Activated CD8-positive, alpha-beta T cell treated with anti-CD3 and anti-CD28 coated beads for 36 hours (primary cell): ENCODE data around the gene TCOF1. TPM values are rescaled to one million over a fixed set of nuclear protein-coding genes. Genes with fewer than 3 reads are reported as not detected.

Experiments used
- ATAC-seq: fragments of 200-7000 bp; cut with Tn5 transposase; one replicate; pipeline ENCODE4 v1.10.0; 2021; ENCODE audit warnings: mild to moderate bottlenecking, moderate library complexity
- CTCF ChIA-PET: fragments of 350-600 bp; sonication (Branson Sonifier 250); formaldehyde crosslinking; loops from one replicate; lab custom pipeline; 2021; ENCODE audit warnings: antibody characterized with exemption; lab: Charles Lee
- POLR2A ChIA-PET: fragments of 350-600 bp; sonication (Branson Sonifier 250); formaldehyde crosslinking; loops from one replicate; lab custom pipeline; 2021; ENCODE audit warnings: antibody characterized with exemption; lab: Charles Lee
- DNase-seq: peaks from one replicate; pipeline ENCODE4 v3.0.0-alpha.2; 2020
- H3K27ac Mint-ChIP-seq: one replicate; pipeline ENCODE4 v1.8.0; 2021; ENCODE audit warnings: mild to moderate bottlenecking, mixed read lengths
- H3K27me3 Mint-ChIP-seq: one replicate; pipeline ENCODE4 v1.8.0; 2021; ENCODE audit warnings: mixed read lengths
- H3K36me3 Mint-ChIP-seq: one replicate; pipeline ENCODE4 v1.8.0; 2021; ENCODE audit warnings: low read depth, mixed read lengths
- H3K4me1 Mint-ChIP-seq: one replicate; pipeline ENCODE4 v1.8.0; 2021; ENCODE audit warnings: low read depth, mixed read lengths
- H3K4me3 Mint-ChIP-seq: one replicate; pipeline ENCODE4 v1.8.0; 2021; ENCODE audit warnings: mild to moderate bottlenecking, moderate library complexity, mixed read lengths
- H3K9me3 Mint-ChIP-seq: one replicate; pipeline ENCODE4 v1.8.0; 2021; ENCODE audit warnings: mixed read lengths
- CTCF ChIP-seq: fragments of 200-600 bp; IDR thresholded peaks from one replicate; pipeline ENCODE4 v1.8.0; 2022; ENCODE audit warnings: antibody characterized with exemption, mild to moderate bottlenecking
- intact Hi-C: fragments of 100-400 bp; cut with micrococcal nuclease; formaldehyde crosslinking; loops from one replicate; pipeline ENCODE4 v1.10.0; 2022
- total RNA-seq, 2 experiments: library from RNA; stranded (reverse); gene quantifications; one replicate each; pipeline ENCODE4 v1.2.3, GENCODE V29; 2021

Gene TCOF1
- total RNA-seq, 2 experiments from 2014 or later = 114 to 117 TPM

DNA sequence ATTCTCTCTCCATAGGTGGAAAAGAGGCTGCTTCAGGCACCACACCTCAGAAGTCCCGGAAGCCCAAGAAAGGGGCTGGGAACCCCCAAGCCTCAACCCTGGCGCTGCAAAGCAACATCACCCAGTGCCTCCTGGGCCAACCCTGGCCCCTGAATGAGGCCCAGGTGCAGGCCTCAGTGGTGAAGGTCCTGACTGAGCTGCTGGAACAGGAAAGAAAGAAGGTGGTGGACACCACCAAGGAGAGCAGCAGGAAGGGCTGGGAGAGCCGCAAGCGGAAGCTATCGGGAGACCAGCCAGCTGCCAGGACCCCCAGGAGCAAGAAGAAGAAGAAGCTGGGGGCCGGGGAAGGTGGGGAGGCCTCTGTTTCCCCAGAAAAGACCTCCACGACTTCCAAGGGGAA, 38.8 kb downstream of the TCOF1 start:
- Mint-ChIP-seq H3K4me1 (no peaks in the 10 kb centered on the region), H3K9me3 (no peaks in the 10 kb centered on the region), H3K36me3 (peaks cover 38% of the 10 kb centered on the region), H3K27ac (peak overlapping the region; percentile 7), H3K4me3 (no peak overlapping the region), H3K27me3 (no peaks in the 10 kb centered on the region)
- ChIA-PET POLR2A (interaction anchor here (1.3 to 3.1 kb wide), 3 partner anchors 8 to 17 kb away, joined by 3 to 11 read pairs (median 5); partner anchors contain the start of gene CD74), CTCF (interaction anchor here (1.3 to 5.8 kb wide), 3 partner anchors 15 to 40 kb away, joined by 3 to 43 read pairs (median 40); partner anchors contain the start of gene CD74)
- intact Hi-C loops = no loop called here
- ATAC-seq (no peak), DNase-seq (no peak)
- TF ChIP-seq CTCF = no peak

DNA sequence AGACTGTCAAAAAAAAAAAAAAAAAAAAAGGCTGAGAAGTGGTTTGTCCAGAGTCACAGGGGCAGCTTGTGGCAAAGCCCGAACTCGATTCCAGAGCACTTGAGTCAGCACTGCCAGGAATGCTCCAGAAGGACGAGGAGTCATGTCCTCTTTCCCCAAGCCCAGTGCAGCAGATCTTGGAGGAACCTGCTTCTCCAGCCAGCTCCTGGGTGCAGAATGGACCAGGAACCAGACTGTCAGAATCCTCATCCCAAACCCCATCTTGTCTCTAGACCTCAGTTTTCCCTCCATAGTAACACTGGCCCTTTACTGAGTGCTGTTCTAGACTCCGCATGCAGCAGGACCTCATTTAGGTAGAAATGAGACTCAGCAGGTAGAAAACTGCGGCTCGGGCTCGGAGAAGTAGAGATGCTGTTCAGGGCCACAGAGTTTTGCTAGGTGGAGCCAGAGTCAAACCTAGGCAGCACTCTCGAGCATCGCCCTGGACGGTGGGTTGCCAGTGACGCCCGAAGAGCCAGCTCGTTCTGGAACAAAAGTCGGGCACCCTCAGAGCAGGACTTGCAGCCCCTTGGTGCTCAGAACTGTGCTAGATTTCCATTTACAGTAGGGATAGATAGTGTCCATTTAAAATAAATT, 39.8 kb downstream of the TCOF1 start:
- no peak for ATAC-seq
- ChIA-PET CTCF (interaction anchor here (1.0 to 5.8 kb wide), 7 partner anchors 10 to 53 kb away, joined by 3 to 43 read pairs (median 8); partner anchors contain the start of genes CD74 and RPS14), POLR2A (interaction anchor here (1.0 to 7.1 kb wide), 8 partner anchors 9 to 49 kb away, joined by 3 to 57 read pairs (median 6); partner anchors contain the start of gene CD74)
- Mint-ChIP-seq H3K27ac (no peak overlapping the region), H3K27me3 (no peaks in the 10 kb centered on the region), H3K9me3 (no peaks in the 10 kb centered on the region), H3K36me3 (peaks cover 39% of the 10 kb centered on the region), H3K4me1 (no peaks in the 10 kb centered on the region), H3K4me3 (no peak overlapping the region)
- TF ChIP-seq CTCF = no peak
- intact Hi-C loops = no loop called here
- DNase-seq = no peak

DNA sequence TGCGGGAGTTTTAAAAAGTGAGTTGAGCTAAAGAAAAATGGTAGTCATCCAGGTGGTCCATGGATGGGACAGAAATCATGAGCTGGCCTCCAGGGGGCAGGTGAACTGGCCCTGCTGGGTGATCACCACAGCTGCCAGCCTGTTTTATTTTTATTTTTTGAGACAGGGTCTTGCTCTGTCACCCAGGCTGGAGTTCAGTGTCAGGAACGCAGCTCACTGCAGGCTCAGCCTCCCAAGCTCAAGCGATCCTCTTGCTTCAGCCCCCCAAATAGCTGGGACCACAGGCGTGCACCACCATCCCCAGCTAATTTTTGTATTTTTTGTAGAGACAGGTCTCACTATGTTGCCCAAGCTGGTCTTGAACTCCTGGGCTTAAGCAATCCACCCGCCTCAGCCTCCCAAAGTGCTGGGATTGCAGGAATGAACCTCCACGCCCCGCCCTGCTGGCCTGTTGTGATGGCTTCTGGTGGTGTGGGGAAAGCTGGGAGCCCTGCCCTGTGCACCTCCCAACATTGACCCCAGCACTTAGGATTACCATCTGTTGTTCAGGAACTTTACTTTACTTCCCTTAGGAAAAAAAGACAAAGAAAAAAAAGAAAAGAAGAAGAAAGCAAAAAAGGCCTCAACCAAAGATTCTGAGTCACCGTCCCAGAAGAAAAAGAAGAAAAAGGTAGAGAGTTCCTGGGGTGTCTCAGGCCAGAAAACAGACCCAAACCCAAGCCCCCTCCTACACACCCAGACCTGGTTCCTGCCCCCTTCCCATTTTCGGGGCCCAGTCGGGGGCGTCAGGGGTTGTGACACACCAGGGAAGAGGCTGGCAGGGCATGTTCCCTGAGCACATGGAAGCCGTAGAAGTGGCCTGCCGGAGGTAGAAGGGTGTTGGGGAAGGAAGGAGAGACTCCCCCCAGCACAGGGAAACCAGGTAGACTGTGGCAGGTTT, 40.6 kb downstream of the TCOF1 start:
- Mint-ChIP-seq H3K9me3 (no peaks in the 10 kb centered on the region), H3K4me3 (no peak overlapping the region), H3K4me1 (no peaks in the 10 kb centered on the region), H3K36me3 (peaks cover 43% of the 10 kb centered on the region), H3K27me3 (no peaks in the 10 kb centered on the region), H3K27ac (peak overlapping the region; percentile 20)
- intact Hi-C loops = no loop called here
- no peak for DNase-seq
- ChIA-PET POLR2A (interaction anchor here (0.6 to 7.1 kb wide), 7 partner anchors 8 to 48 kb away, joined by 3 to 57 read pairs (median 5); partner anchors contain the start of gene CD74), CTCF (interaction anchor here (0.7 to 5.8 kb wide), 10 partner anchors 10 to 52 kb away, joined by 3 to 43 read pairs (median 6); partner anchors contain the start of genes CD74 and RPS14)
- ATAC-seq = no peak
- TF ChIP-seq CTCF = no peak

DNA sequence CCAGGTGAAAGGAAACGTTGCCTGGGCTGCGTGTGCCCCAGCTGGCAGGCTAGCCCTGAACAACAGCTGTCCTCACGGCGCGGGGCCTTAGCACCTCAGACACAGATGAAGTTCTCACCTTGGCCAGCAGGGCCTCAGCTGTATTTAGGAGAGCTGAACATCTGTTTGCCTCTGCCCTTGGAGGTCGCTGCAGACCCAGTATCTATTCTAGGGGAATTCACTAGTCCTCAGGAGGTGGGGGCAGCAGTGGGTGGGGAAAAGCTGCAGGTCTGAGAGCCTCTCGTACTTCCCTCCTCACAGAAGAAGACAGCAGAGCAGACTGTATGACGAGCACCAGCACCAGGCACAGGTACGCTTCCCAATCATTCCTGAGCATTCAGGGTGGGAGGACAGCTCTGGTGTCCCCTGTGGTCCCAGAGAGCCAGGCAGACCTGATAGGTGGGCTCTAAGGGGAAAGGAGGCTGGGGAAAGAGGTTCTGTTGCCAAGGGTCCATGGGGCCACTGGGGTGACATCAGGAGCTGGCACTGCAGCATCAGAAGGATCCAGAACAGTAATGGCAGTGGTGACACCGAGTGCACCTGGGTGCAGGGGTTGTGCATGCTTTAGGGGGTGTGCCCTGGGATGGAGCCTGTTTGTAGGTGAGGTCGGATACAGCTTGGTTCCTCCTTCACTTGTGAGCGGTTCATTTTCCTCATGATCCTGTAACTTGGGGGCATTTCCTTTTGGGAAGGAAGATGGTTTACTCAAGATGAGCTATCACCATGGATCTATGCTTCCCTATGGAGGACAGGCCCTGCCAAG, 41.4 kb downstream of the TCOF1 start:
- Mint-ChIP-seq H3K4me3 (no peak overlapping the region), H3K27me3 (no peaks in the 10 kb centered on the region), H3K4me1 (no peaks in the 10 kb centered on the region), H3K9me3 (no peaks in the 10 kb centered on the region), H3K27ac (peak overlapping the region; percentile 2), H3K36me3 (peaks cover 43% of the 10 kb centered on the region)
- DNase-seq (peak; percentile 40), ATAC-seq (peak; percentile 65)
- POLR2A ChIA-PET = interaction anchor here (0.6 to 7.1 kb wide), 7 partner anchors 13 to 45 kb away, joined by 3 to 57 read pairs (median 5); partner anchors contain the start of gene CD74
- intact Hi-C loops = no loop called here
- peak; percentile 55 for TF ChIP-seq CTCF
- CTCF ChIA-PET = interaction anchor here (0.7 to 5.8 kb wide), 10 partner anchors 13 to 51 kb away, joined by 3 to 43 read pairs (median 6); partner anchors contain the start of genes CD74 and RPS14
